Upper lobe of left lung (tissue), 4 donors: ENCODE results near the gene FOSL2.

ENCODE experiments used
- EP300 ChIP-seq, 4 donors: sonication (generic); formaldehyde crosslinking; IDR thresholded peaks; one replicate each; pipeline ENCODE4 v1.5.1; 2017; ENCODE audit warnings: antibody characterized with exemption in 4 of 4, control low read depth in 2 of 4
- POLR2A ChIP-seq, 4 donors: fragments of 450-650 bp; IDR thresholded peaks; one replicate each; pipeline ENCODE4 v1.5.1; 2016 to 2017; ENCODE audit warnings: antibody characterized with exemption in 4 of 4, mild to moderate bottlenecking in 2 of 4

GRCh38 chr2:28404086-28404485 lies 11.4 kb downstream of the FOSL2 start:
- no peak for TF ChIP-seq POLR2A (IDR thresholded peaks at IDR 0.05)
- TF ChIP-seq EP300 (IDR thresholded peaks at IDR 0.05) = no peak
